Glomerular visceral epithelial cell (primary cell): Measurements from ENCODE around the gene CNRIP1.
A peak's percentile ranks its signal among the peaks of the same experiment; 100 is the strongest.
"Not testable (repeated sequence)": the region's sequence is repeated elsewhere in the genome, so short reads cannot be mapped to it uniquely, and the experiment has no call there.

Experiments
- DNase-seq: peaks from one replicate; pipeline ENCODE4 v3.0.0-alpha.2; 2016; ENCODE audit errors: extremely low spot score

Gene CNRIP1

GRCh38 chr2:68319398-68320117 is at the start of gene CNRIP1:
Gene CNRIP1 (minus strand): TSS chr2:68319949. CDS start chr2:68319400, 549 bp downstream.
- DNase-seq = peak; percentile 65

- no peak for DNase-seq
Observed at GRCh38 chr2:68369337-68369734, 49.6 kb upstream of the CNRIP1 start.

GRCh38 chr2:68368654-68369336 is 49.0 kb upstream of the CNRIP1 start:
- DNase-seq = peak; percentile 63

GRCh38 chr2:68367953-68368653 is 48.4 kb upstream of the CNRIP1 start:
- DNase-seq = no peak

GRCh38 chr2:68366083-68366560 is 46.4 kb upstream of the CNRIP1 start:
- DNase-seq = no peak

GRCh38 chr2:68365087-68365486 is 45.3 kb upstream of the CNRIP1 start, which contains the start of gene PLEK:
Gene PLEK (plus strand): TSS chr2:68365282. CDS start chr2:68365352, 70 bp downstream.
- peak; percentile 34 for DNase-seq

GRCh38 chr2:68363721-68364120 is 44.0 kb upstream of the CNRIP1 start:
- no peak for DNase-seq

GRCh38 chr2:68362749-68363148 is 43.0 kb upstream of the CNRIP1 start:
- no peak for DNase-seq

GRCh38 chr2:68362069-68362468 is 42.3 kb upstream of the CNRIP1 start:
- DNase-seq = peak; percentile 59

GRCh38 chr2:68359889-68360288 is 40.1 kb upstream of the CNRIP1 start:
- DNase-seq = no peak

GRCh38 chr2:68357605-68358337 is 38.0 kb upstream of the CNRIP1 start:
- DNase-seq = peak; percentile 5

- no peak for DNase-seq
Observed at GRCh38 chr2:68356599-68357239, 37.0 kb upstream of the CNRIP1 start.

GRCh38 chr2:68352651-68353391 is 33.1 kb upstream of the CNRIP1 start:
- no peak for DNase-seq

- DNase-seq = no peak
Observed at GRCh38 chr2:68351997-68352396, 32.2 kb upstream of the CNRIP1 start.

- DNase-seq = not testable (repeated sequence)
Observed at GRCh38 chr2:68349091-68349490, 29.3 kb upstream of the CNRIP1 start.

- DNase-seq = no peak
Observed at GRCh38 chr2:68345129-68345875, 25.6 kb upstream of the CNRIP1 start.

- DNase-seq = no peak
Observed at GRCh38 chr2:68344031-68344430, 24.3 kb upstream of the CNRIP1 start.

GRCh38 chr2:68342470-68342869 is 22.7 kb upstream of the CNRIP1 start:
- DNase-seq = no peak

GRCh38 chr2:68341583-68341982 is 21.8 kb upstream of the CNRIP1 start:
- no peak for DNase-seq

GRCh38 chr2:68341062-68341329 is 21.2 kb upstream of the CNRIP1 start:
- DNase-seq = no peak
